Lower leg skin (tissue), 4 donors: ENCODE data around the gene RNF138. TPM values are rescaled to one million over a fixed set of nuclear protein-coding genes. Genes with fewer than 3 reads are reported as not detected.
"Not testable (repeated sequence)": the region's sequence is repeated elsewhere in the genome, so short reads cannot be mapped to it uniquely, and the experiment has no call there.

Experiments
- DNase-seq, 2 donors: peaks; one replicate each; pipeline ENCODE4 v3.0.0-alpha.2; 2019; ENCODE audit warnings: low spot score in 2 of 2
- H3K4me3 ChIP-seq: fragments of 200-600 bp; sonication (generic); 2 replicates; pipeline ENCODE4 v1.5.1; 2017; ENCODE audit warnings: mild to moderate bottlenecking, low read depth; ENCODE audit not compliant: poor library complexity, severe bottlenecking
- POLR2A ChIP-seq, 2 donors: fragments of 450-650 bp; IDR thresholded peaks; one replicate each; pipeline ENCODE4 v1.6.1; 2016 to 2017; ENCODE audit warnings: antibody characterized with exemption in 2 of 2, mild to moderate bottlenecking in 1 of 2, moderate library complexity in 1 of 2
- WGBS, 2 donors: methylation state at CpG; one replicate each; pipeline ENCODE4 v1.1.5; 2018; 5-methylcytosine and 5-hydroxymethylcytosine counted together
- intact Hi-C: fragments of 100-400 bp; cut with DNase I; formaldehyde crosslinking; loops from one replicate; pipeline ENCODE4 v1.15.0; 2023; ENCODE audit warnings: low total_unique reads
- total RNA-seq, 4 donors: library from RNA; depleted of rRNA; stranded (reverse); fragments of >200 nt; gene quantifications; one replicate each; pipeline ENCODE4 v1.1.0, GENCODE V29; 2016
- TF ChIP-seq, protein P1 (sequence below), 3 donors: fragments of 450-650 bp; IDR thresholded peaks; one replicate each; pipeline ENCODE4 v1.5.1; 2016; ENCODE audit warnings: antibody characterized with exemption in 3 of 3, mild to moderate bottlenecking in 3 of 3, moderate library complexity in 2 of 3

The RNF138 gene
- total RNA-seq, 4 donors from 2014 or later, result 8.5 to 19.5 (median 14.9) TPM

DNA sequence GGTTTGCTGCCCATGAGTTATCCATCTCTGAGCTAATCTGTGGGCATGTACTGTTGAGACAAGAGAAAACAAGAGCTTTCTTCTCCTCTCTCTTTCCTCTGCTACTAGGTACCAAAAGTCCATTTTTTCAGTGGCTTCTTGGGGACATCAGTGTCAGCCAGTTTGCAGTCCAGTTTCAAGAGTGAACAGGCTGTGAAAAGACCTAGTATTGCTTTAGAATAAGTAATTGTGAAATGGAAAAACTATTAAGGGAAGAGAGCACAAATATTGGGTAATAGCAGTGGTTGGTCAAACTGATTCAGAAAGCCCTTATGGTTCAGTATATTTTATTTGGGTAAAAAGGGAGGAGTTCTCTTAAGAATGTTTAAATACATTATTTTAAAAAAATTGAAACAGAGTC, 65.2 kb downstream of the RNF138 start:
- DNase-seq, result no peak
- intact Hi-C loops, result no loop called here
- no peak overlapping the region for H3K4me3 ChIP-seq
- no peak for TF ChIP-seq POLR2A (IDR thresholded peaks at IDR 0.05)
- TF ChIP-seq, protein P1, sequence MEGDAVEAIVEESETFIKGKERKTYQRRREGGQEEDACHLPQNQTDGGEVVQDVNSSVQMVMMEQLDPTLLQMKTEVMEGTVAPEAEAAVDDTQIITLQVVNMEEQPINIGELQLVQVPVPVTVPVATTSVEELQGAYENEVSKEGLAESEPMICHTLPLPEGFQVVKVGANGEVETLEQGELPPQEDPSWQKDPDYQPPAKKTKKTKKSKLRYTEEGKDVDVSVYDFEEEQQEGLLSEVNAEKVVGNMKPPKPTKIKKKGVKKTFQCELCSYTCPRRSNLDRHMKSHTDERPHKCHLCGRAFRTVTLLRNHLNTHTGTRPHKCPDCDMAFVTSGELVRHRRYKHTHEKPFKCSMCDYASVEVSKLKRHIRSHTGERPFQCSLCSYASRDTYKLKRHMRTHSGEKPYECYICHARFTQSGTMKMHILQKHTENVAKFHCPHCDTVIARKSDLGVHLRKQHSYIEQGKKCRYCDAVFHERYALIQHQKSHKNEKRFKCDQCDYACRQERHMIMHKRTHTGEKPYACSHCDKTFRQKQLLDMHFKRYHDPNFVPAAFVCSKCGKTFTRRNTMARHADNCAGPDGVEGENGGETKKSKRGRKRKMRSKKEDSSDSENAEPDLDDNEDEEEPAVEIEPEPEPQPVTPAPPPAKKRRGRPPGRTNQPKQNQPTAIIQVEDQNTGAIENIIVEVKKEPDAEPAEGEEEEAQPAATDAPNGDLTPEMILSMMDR (IDR thresholded peaks at IDR 0.05), result no peak

DNA sequence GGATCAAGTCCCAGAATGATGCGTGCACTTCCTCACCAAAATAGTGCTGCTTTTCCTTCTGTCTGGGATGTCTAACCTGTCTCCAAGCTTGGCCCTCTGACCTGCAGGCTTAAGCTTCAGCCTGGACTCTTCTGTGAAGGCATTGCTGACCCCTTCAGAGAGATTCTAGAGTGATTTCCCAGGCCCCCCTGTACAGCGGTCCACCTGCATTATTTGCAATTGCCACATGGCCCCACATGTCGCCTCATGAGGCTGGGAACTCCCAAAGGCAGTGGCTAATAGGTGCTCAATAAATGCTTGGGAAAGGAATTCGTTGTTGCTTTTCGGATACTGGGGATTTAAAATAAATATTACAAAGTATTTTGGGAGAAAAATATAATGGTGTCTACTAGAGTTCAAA, 65.9 kb downstream of the RNF138 start:
- intact Hi-C loops, result no loop called here

DNA sequence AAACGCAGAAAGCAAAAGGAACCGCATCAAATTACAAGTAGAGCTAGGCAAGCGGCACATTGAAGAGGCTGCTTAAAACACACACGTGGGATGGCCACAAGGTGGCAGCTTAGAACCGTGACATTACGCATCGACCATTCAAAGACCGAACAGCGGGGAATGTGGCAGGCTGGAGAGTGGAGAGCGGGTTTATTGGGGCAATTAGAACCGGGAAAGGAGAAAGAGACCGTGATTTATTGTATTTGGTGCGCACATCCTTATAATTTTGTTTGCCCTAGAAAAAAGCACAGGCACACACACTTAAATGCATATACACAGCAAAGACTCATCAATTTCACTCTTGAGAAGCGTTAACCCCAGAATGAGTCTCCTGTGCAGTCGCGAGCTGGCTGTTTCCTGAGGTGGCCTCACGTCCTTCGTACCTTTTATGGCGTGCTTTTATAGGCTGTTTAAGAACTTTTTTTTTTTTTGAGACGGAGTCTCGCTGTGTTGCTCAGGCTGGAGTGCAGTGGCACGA, 66.5 kb downstream of the RNF138 start:
- WGBS, 2 donors, result 2 to 5% methylated on average over 22 of the region's 22 CpGs
- no peak overlapping the region for H3K4me3 ChIP-seq
- DNase-seq, result peak; percentile 73 to 91
- no peak for TF ChIP-seq POLR2A (IDR thresholded peaks at IDR 0.05)
- TF ChIP-seq, protein P1 (IDR thresholded peaks at IDR 0.05), result peak in 1 of 3 donors; percentile 75
- intact Hi-C loops, result loop anchor here (2.0 kb wide), 1 partner anchor 395 kb away; no protein-coding TSS in a partner anchor

More for the DNA sequence above, 65.9 kb downstream of the RNF138 start:
- no peak for TF ChIP-seq POLR2A (IDR thresholded peaks at IDR 0.05)
- TF ChIP-seq, protein P1 (IDR thresholded peaks at IDR 0.05), result no peak
- H3K4me3 ChIP-seq, result no peak overlapping the region
- DNase-seq, result no peak
- 75 to 77% methylated on average over 5 of the region's 5 CpGs for WGBS, 2 donors

DNA sequence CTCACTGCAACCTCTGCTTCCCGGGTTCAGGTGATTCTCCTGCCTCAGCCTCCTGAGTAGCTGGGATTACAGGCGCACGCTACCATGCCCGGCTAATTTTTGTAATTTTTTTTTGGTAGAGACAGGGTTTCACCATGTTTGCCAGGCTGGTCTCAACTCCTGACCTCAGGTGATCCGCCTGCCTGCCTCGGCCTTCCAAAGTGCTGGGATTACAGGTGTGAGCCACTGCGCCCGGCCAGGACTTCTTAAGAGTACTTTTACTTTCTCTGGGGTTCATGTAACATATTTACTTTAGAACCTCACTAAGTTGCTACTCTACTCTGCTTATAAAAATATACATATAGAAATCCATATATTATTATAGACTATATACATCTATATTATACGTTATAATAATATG, 67.0 kb downstream of the RNF138 start:
- H3K4me3 ChIP-seq, DNase-seq: not testable (repeated sequence)
- WGBS, 2 donors, result 59 to 78% methylated on average over 9 of the region's 9 CpGs
- intact Hi-C loops, result loop anchor here (2.0 kb wide), 1 partner anchor 394 kb away; no protein-coding TSS in a partner anchor

DNA sequence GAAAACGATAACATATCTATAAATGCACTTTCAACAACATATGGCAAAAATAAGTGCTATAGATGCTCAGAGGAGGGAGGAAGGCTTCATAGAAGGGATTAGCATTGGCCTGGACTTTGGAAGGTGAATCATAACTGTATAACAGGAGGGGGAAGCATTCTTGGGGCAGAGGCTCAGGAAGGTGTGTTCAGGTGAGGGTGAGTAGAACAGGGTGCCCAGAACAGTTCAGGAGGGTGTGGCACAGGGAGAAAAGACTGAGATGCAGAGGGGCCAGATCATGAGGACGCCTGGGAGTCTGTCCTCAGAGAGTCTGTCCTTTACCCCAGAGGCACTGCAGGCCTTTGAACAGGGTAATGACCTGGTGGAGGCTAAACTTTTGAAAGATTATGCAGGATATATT, 68.9 kb downstream of the RNF138 start:
- 69 to 80% methylated on average over 2 of the region's 2 CpGs for WGBS, 2 donors
- no peak overlapping the region for H3K4me3 ChIP-seq
- intact Hi-C loops, result loop anchor here (10.0 kb wide), 1 partner anchor 114 kb away; no protein-coding TSS in a partner anchor
- no peak for DNase-seq
- TF ChIP-seq, protein P1 (IDR thresholded peaks at IDR 0.05), result no peak
- TF ChIP-seq POLR2A (IDR thresholded peaks at IDR 0.05), result no peak

DNA sequence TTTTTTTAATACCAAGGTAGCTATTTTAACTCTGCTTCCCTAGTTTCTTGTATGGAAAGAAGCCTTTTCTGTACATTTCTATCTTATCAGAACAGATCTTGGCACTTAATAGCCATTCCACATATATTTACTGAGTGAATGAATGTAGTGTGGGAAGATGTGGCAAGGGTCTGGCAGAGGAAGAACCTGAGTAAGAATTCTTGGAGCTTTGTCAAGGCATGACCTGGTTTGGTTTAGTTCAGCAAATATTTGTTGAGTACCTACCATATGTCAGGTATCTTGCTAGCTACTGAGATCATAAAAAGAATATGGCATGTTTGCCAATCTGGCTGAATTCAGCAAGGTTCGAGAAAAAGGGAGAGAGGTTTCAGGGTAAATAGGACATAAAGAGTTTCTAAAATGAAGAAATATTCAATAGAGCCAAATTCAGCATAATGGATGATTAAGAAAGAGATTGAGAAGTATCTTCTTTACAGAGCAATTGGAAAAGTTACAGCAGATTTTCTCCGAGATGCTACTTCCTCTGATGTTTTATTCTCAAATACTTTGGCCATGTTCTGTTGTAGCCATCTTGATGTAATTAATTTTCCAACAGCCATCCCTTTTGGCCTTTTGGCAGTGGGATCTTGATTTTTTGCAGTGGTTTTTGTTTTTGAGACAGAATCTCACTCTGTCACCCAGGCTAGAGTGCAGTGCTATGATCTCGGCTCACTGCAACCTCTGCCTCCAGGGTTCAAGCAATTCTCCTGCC, 76.5 kb downstream of the RNF138 start:
- intact Hi-C loops, result loop anchor here (10.0 kb wide), 1 partner anchor 107 kb away; no protein-coding TSS in a partner anchor
- TF ChIP-seq, protein P1 (IDR thresholded peaks at IDR 0.05), result no peak
- TF ChIP-seq POLR2A (IDR thresholded peaks at IDR 0.05), result no peak
- 44 to 48% methylated on average over 3 of the region's 3 CpGs for WGBS, 2 donors
- H3K4me3 ChIP-seq, result no peak overlapping the region
- no peak for DNase-seq
